ENCODE data around the gene LRRC59. TPM values are rescaled to one million over a fixed set of nuclear protein-coding genes. Genes with fewer than 3 reads are reported as not detected.

Gene LRRC59
- total RNA-seq, 4 donors from 2014 or later = 57.0 to 89.1 (median 73.2) TPM

DNA sequence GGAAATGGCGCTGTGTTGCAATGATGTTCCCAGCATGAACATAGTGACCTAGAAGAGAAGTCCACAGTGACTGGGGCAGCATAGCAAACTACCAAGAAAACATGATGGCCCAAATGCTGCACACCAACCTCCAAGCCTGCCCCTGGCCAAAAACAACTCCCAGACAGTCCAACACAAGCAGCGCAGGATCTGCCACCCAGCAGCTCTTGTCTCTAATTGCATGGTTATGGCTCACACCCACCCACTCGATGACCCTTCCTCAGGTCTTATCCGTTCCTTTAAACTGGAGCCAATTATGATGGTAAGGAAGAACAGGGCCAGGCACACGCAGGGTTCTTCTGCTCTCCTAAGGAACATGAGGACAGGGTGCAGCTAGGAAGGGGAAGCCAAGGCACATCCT is 27.3 kb downstream of the LRRC59 start:
- Histone ChIP-seq H3K9me3 (no peaks in the 10 kb centered on the region), H3K4me3 (no peak overlapping the region), H3K4me1 (peaks cover 0 to 21% (median 5%) of the 10 kb centered on the region in 4 donors), H3K27me3 (no peaks in the 10 kb centered on the region), H3K36me3 (peaks cover 0 to 56% (median 0%) of the 10 kb centered on the region in 3 donors), H3K27ac (no peak overlapping the region)
- TF ChIP-seq POLR2A (IDR thresholded peaks at IDR 0.05) (no peak), CTCF (IDR thresholded peaks at IDR 0.05) (no peak)
- DNase-seq = no peak

GRCh38 chr17:50367401-50367800 is 29.9 kb downstream of the LRRC59 start:
- DNase-seq = no peak

GRCh38 chr17:50365649-50366393 is 31.5 kb downstream of the LRRC59 start:
- Histone ChIP-seq H3K4me3 (no peak overlapping the region), H3K27me3 (no peaks in the 10 kb centered on the region), H3K36me3 (peaks cover 0 to 56% (median 0%) of the 10 kb centered on the region in 3 donors), H3K9me3 (no peaks in the 10 kb centered on the region), H3K27ac (no peak overlapping the region), H3K4me1 (peaks cover 0 to 7% (median 3%) of the 10 kb centered on the region in 4 donors)
- no peak for DNase-seq
- no peak for TF ChIP-seq POLR2A (IDR thresholded peaks at IDR 0.05)
- TF ChIP-seq CTCF (IDR thresholded peaks at IDR 0.05) = no peak

More at GRCh38 chr17:50367401-50367800, 29.9 kb downstream of the LRRC59 start:
- Histone ChIP-seq H3K36me3 (peaks cover 0 to 56% (median 0%) of the 10 kb centered on the region in 3 donors), H3K4me3 (no peak overlapping the region), H3K9me3 (no peaks in the 10 kb centered on the region), H3K27ac (no peak overlapping the region), H3K27me3 (no peaks in the 10 kb centered on the region), H3K4me1 (peaks cover 2 to 18% (median 5%) of the 10 kb centered on the region in 4 donors)
- no peak for TF ChIP-seq CTCF (IDR thresholded peaks at IDR 0.05)
- TF ChIP-seq POLR2A (IDR thresholded peaks at IDR 0.05) = no peak

- Histone ChIP-seq H3K36me3 (peaks cover 0 to 50% (median 0%) of the 10 kb centered on the region in 3 donors), H3K27me3 (no peaks in the 10 kb centered on the region), H3K9me3 (no peaks in the 10 kb centered on the region), H3K4me1 (peaks cover 0 to 7% (median 3%) of the 10 kb centered on the region in 4 donors), H3K27ac (no peak overlapping the region), H3K4me3 (no peak overlapping the region)
- no peak for DNase-seq
- TF ChIP-seq POLR2A (IDR thresholded peaks at IDR 0.05) = no peak
- no peak for TF ChIP-seq CTCF (IDR thresholded peaks at IDR 0.05)
Measured at GRCh38 chr17:50365165-50365564, 32.2 kb downstream of the LRRC59 start.

DNA sequence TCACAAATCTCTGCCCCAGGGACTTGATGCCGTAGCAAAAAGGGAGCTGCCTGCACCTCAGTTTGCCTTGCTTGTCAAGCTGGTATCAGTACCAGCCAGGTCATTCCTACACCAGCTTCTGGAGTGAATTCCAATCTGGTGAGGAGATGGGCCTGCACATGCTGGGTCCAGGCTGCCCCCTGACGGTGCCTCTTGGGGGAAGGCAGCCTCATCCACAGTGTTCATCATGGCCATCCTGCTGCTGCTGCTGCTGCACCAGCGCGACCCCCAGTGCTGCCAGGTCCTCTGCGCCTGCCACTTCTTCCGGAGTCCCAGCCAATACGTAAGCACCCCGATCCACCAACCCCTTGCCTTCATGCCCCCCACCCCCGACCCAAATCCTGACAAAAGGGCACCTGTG is 32.6 kb downstream of the LRRC59 start:
- Histone ChIP-seq H3K27ac (no peak overlapping the region), H3K27me3 (no peaks in the 10 kb centered on the region), H3K36me3 (peaks cover 0 to 50% (median 0%) of the 10 kb centered on the region in 3 donors), H3K4me3 (no peak overlapping the region), H3K4me1 (peaks cover 0 to 7% (median 3%) of the 10 kb centered on the region in 4 donors), H3K9me3 (no peaks in the 10 kb centered on the region)
- no peak for DNase-seq
- no peak for TF ChIP-seq POLR2A (IDR thresholded peaks at IDR 0.05)
- no peak for TF ChIP-seq CTCF (IDR thresholded peaks at IDR 0.05)
